Thymus (tissue), 11 donors: ENCODE data around the gene RAD51B. TPM values are rescaled to one million over a fixed set of nuclear protein-coding genes. Genes with fewer than 3 reads are reported as not detected.
"Not testable (repeated sequence)": the region's sequence is repeated elsewhere in the genome, so short reads cannot be mapped to it uniquely, and the experiment has no call there.

ENCODE experiments used
- DNase-seq, 9 donors: peaks; one replicate each; pipeline ENCODE4 v3.0.0-alpha.2; 2013; ENCODE audit warnings: low spot score in 9 of 9, low read depth in 6 of 9, missing footprints in 1 of 9
- H3K27ac ChIP-seq, 2 donors: one replicate each; pipeline ENCODE4 v1.5.1; 2013; ENCODE audit warnings: control low read depth in 1 of 2, low read depth in 1 of 2, low read length in 1 of 2, mild to moderate bottlenecking in 1 of 2, moderate library complexity in 1 of 2
- H3K27me3 ChIP-seq, 2 donors: one replicate each; pipeline ENCODE4 v1.5.1; 2013; ENCODE audit warnings: low read length in 1 of 2; ENCODE audit not compliant: control insufficient read depth in 2 of 2, insufficient read depth in 1 of 2
- H3K36me3 ChIP-seq, 2 donors: one replicate each; pipeline ENCODE4 v1.5.1; 2013; ENCODE audit warnings: low read length in 1 of 2, mild to moderate bottlenecking in 1 of 2, moderate library complexity in 1 of 2; ENCODE audit not compliant: control insufficient read depth in 2 of 2, insufficient read depth in 2 of 2
- H3K4me1 ChIP-seq, 2 donors: one replicate each; pipeline ENCODE4 v1.5.1; 2013; ENCODE audit warnings: low read length in 2 of 2; ENCODE audit not compliant: control insufficient read depth in 2 of 2, insufficient read depth in 2 of 2
- H3K4me3 ChIP-seq, 2 donors: one replicate each; pipeline ENCODE4 v1.5.1; 2013; ENCODE audit warnings: low read length in 2 of 2, control low read depth in 1 of 2, mild to moderate bottlenecking in 1 of 2
- H3K9me3 ChIP-seq, 2 donors: one replicate each; pipeline ENCODE4 v1.5.1; 2013; ENCODE audit warnings: low read length in 1 of 2, mild to moderate bottlenecking in 1 of 2; ENCODE audit not compliant: control insufficient read depth in 2 of 2, insufficient read depth in 1 of 2
- WGBS: extraction: QIAGEN DNeasy Blood & Tissue Kit; methylation state at CpG from one replicate; pipeline ENCODE4 v1.1.7; 2013; 5-methylcytosine and 5-hydroxymethylcytosine counted together
- polyA plus RNA-seq: library from polyadenylated mRNA; stranded (reverse); fragments of 200-250 nt; gene quantifications from one replicate; pipeline ENCODE4 v1.2.3, GENCODE V29; 2013
- total RNA-seq: library from RNA; stranded (reverse); fragments of 120-200 nt; gene quantifications from one replicate; pipeline ENCODE4 v1.2.4, GENCODE V29; 2013
- donor health status: healthy.

Gene RAD51B
- total and polyA plus RNA-seq, 2 donors = 7.8 to 17.8 TPM

GRCh38 chr14:68212361-68212760 is 392.8 kb downstream of the RAD51B start:
- no peak overlapping the region for H3K27ac ChIP-seq
- DNase-seq = no peak
- peaks cover 36 to 55% of the 10 kb centered on the region in 2 donors for H3K4me1 ChIP-seq
- no peaks in the 10 kb centered on the region for H3K27me3 ChIP-seq
- no peaks in the 10 kb centered on the region for H3K36me3 ChIP-seq
- no peak overlapping the region for H3K4me3 ChIP-seq
- no peaks in the 10 kb centered on the region for H3K9me3 ChIP-seq

- Histone ChIP-seq H3K27ac (peak overlapping the region in 1 of 2 donors; percentile 68), H3K27me3 (no peaks in the 10 kb centered on the region), H3K4me3 (no peak overlapping the region), H3K9me3 (no peaks in the 10 kb centered on the region), H3K36me3 (no peaks in the 10 kb centered on the region), H3K4me1 (peaks cover 25 to 44% of the 10 kb centered on the region in 2 donors)
- WGBS = 90% methylated on average over 4 of the region's 4 CpGs
- DNase-seq = no peak
Observed at GRCh38 chr14:68214431-68214830, 394.9 kb downstream of the RAD51B start.

- Histone ChIP-seq H3K27ac (peak overlapping the region; percentile 48 to 67), H3K9me3 (no peaks in the 10 kb centered on the region), H3K4me3 (no peak overlapping the region), H3K36me3 (no peaks in the 10 kb centered on the region), H3K27me3 (no peaks in the 10 kb centered on the region), H3K4me1 (peaks cover 16 to 32% of the 10 kb centered on the region in 2 donors)
- no peak for DNase-seq
- WGBS = 47% methylated on average over 2 of the region's 2 CpGs
Observed at GRCh38 chr14:68215629-68216028, 396.1 kb downstream of the RAD51B start.

GRCh38 chr14:68216079-68216478 is 396.5 kb downstream of the RAD51B start:
- 93% methylated on average over 3 of the region's 3 CpGs for WGBS

GRCh38 chr14:68216957-68217356 is 397.4 kb downstream of the RAD51B start:
- Histone ChIP-seq H3K4me3 (no peak overlapping the region), H3K4me1 (peaks cover 6 to 21% of the 10 kb centered on the region in 2 donors), H3K27ac (peak overlapping the region; percentile 72 to 81), H3K27me3 (no peaks in the 10 kb centered on the region), H3K36me3 (no peaks in the 10 kb centered on the region), H3K9me3 (no peaks in the 10 kb centered on the region)
- DNase-seq = no peak
- 97% methylated on average over 3 of the region's 3 CpGs for WGBS

More at GRCh38 chr14:68216079-68216478, 396.5 kb downstream of the RAD51B start:
- Histone ChIP-seq H3K9me3 (no peaks in the 10 kb centered on the region), H3K36me3 (no peaks in the 10 kb centered on the region), H3K27ac (peak overlapping the region in 1 of 2 donors; percentile 67), H3K27me3 (no peaks in the 10 kb centered on the region), H3K4me1 (peaks cover 13 to 28% of the 10 kb centered on the region in 2 donors), H3K4me3 (no peak overlapping the region)
- DNase-seq = no peak

- DNase-seq = no peak
- no peaks in the 10 kb centered on the region for H3K9me3 ChIP-seq
- no peak overlapping the region for H3K4me3 ChIP-seq
- H3K27ac ChIP-seq = peak overlapping the region in 1 of 2 donors; percentile 81
- H3K36me3 ChIP-seq = no peaks in the 10 kb centered on the region
- H3K4me1 ChIP-seq = peaks cover 5 to 20% of the 10 kb centered on the region in 2 donors
- no peaks in the 10 kb centered on the region for H3K27me3 ChIP-seq
Observed at GRCh38 chr14:68217791-68218340, 398.3 kb downstream of the RAD51B start.

GRCh38 chr14:68219407-68219806 is 399.8 kb downstream of the RAD51B start:
- Histone ChIP-seq H3K27me3 (no peaks in the 10 kb centered on the region), H3K4me3 (no peak overlapping the region), H3K36me3 (no peaks in the 10 kb centered on the region), H3K4me1 (peaks cover 4 to 17% of the 10 kb centered on the region in 2 donors), H3K27ac (peak overlapping the region; percentile 53 to 59), H3K9me3 (no peaks in the 10 kb centered on the region)
- 98% methylated on average over 7 of the region's 7 CpGs for WGBS
- no peak for DNase-seq

- not testable (repeated sequence) for H3K27ac ChIP-seq, DNase-seq, H3K4me3 ChIP-seq, H3K9me3 ChIP-seq, H3K27me3 ChIP-seq, H3K36me3 ChIP-seq
- H3K4me1 ChIP-seq = peaks cover 4 to 13% of the 10 kb centered on the region in 2 donors
- WGBS = 96% methylated on average over 2 of the region's 2 CpGs
Observed at GRCh38 chr14:68221046-68221445, 401.5 kb downstream of the RAD51B start.

- no peak for DNase-seq
- WGBS = over 99% methylated on average over 4 of the region's 4 CpGs
- Histone ChIP-seq H3K27me3 (no peaks in the 10 kb centered on the region), H3K9me3 (no peaks in the 10 kb centered on the region), H3K4me3 (no peak overlapping the region), H3K4me1 (peaks cover 4 to 8% of the 10 kb centered on the region in 2 donors), H3K27ac (no peak overlapping the region), H3K36me3 (no peaks in the 10 kb centered on the region)
Observed at GRCh38 chr14:68222154-68222553, 402.6 kb downstream of the RAD51B start.
